Adrenal gland (tissue), 12 donors: ENCODE measurements around the gene PDZRN3. TPM values are rescaled to one million over a fixed set of nuclear protein-coding genes. Genes with fewer than 3 reads are reported as not detected.

Experiments used
- DNase-seq, 7 donors: peaks; one replicate each; pipeline ENCODE4 v3.0.0-alpha.2; 2019 to 2020
- H3K27ac ChIP-seq, 5 donors: fragments of 200-600 bp; sonication (generic) in 4 of 5; 1 replicate in 3 of 5; 2 replicates in 2 of 5; pipeline versions ENCODE4 v1.5.1 to v1.8.0; 2016 to 2020; ENCODE audit warnings: mild to moderate bottlenecking in 1 of 5
- H3K27me3 ChIP-seq: fragments of 200-600 bp; 2 replicates; pipeline ENCODE4 v1.8.0; 2021
- H3K36me3 ChIP-seq, 2 donors: fragments of 200-600 bp; replicated peaks in 1 of 2; 1 replicate in 1 of 2; 2 replicates in 1 of 2; pipeline versions ENCODE4 v1.5.1 to v1.8.0; 2018 to 2022
- H3K4me1 ChIP-seq, 2 donors: fragments of 200-600 bp; replicated peaks in 1 of 2; 1 replicate in 1 of 2; 2 replicates in 1 of 2; pipeline versions ENCODE4 v1.5.1 to v1.8.0; 2018 to 2021
- H3K4me3 ChIP-seq, 4 donors: fragments of 200-600 bp; sonication (generic) in 3 of 4; one replicate each; pipeline ENCODE4 v1.5.1; 2016 to 2018
- H3K9me3 ChIP-seq, 3 donors: fragments of 200-600 bp; sonication (generic) in 1 of 3; replicated peaks in 1 of 3; 1 replicate in 2 of 3; 2 replicates in 1 of 3; pipeline versions ENCODE4 v1.5.1 to v1.8.0; 2016 to 2021
- CTCF ChIP-seq, 6 experiments: fragments of 450-650 bp in 4 of 6; fragments of 200-600 bp in 2 of 6; sonication (generic) in 1 of 6; IDR thresholded peaks; 1 replicate in 5 of 6; 2 replicates in 1 of 6; pipeline versions ENCODE4 v1.5.1 to v1.8.0; 2016 to 2021; ENCODE audit warnings: antibody characterized with exemption in 6 of 6, mild to moderate bottlenecking in 2 of 6, moderate library complexity in 1 of 6
- POLR2A ChIP-seq, 2 donors: fragments of 450-650 bp; IDR thresholded peaks; one replicate each; pipeline ENCODE4 v1.6.1; 2017; ENCODE audit warnings: antibody characterized with exemption in 2 of 2, mild to moderate bottlenecking in 2 of 2, moderate library complexity in 1 of 2
- WGBS, 4 donors: extraction: QIAGEN DNeasy Blood & Tissue Kit in 2 of 4; methylation state at CpG; one replicate each; pipeline versions ENCODE4 v1.1.5 to v1.1.7; 2013 to 2017; 5-methylcytosine and 5-hydroxymethylcytosine counted together
- intact Hi-C, 2 donors: fragments of 100-400 bp; cut with DNase I; formaldehyde crosslinking; loops; one replicate each; pipeline versions ENCODE4 v1.14.1 to v1.15.0; 2022 to 2023
- polyA plus RNA-seq, 3 donors: library from polyadenylated mRNA; stranded (reverse); fragments of 200-250 nt in 2 of 3; fragments of 350-450 nt in 1 of 3; fragmentation: Illumina TruSeq in 1 of 3; extraction: RNeasy Lipid Tissue Mini Kit (QIAGEN cat#74804) in 1 of 3; gene quantifications; one replicate each; pipeline ENCODE4 v1.2.3, GENCODE V29; 2013 to 2014
- total RNA-seq, 9 donors: library from RNA; depleted of rRNA in 4 of 9; stranded (reverse); fragments of >200 nt in 4 of 9; fragments of 120-200 nt in 1 of 9; fragmentation: NEBNext Ultra II Directional in 1 of 9; extraction: Animal tissue kit (Norgen Biotek cat#: 25700) in 1 of 9; gene quantifications; one replicate each; pipeline versions ENCODE4 v1.1.0 to v1.2.4, GENCODE V29; 2013 to 2023
- donor health status: healthy with polysubstance abuse.
- donor health status: Bipolar disorder and iron deficiency.
- donor health status: DM: yes; HTN: yes; CAD: no.
- donor health status: DM: no; HTN: no; CAD: no.
- donor health status: DM: no; HTN: no; CAD: no.
- donor health status: DM: yes; HTN: yes; CAD: no.

The PDZRN3 gene
- total and polyA plus RNA-seq, 12 donors, result 11.5 to 126 (median 64.1) TPM

- Histone ChIP-seq H3K4me1 (peaks cover 0 to 22% of the 10 kb centered on the region in 2 donors), H3K27ac (no peak overlapping the region), H3K36me3 (no peaks in the 10 kb centered on the region), H3K27me3 (no peaks in the 10 kb centered on the region), H3K4me3 (no peak overlapping the region), H3K9me3 (no peaks in the 10 kb centered on the region)
- TF ChIP-seq POLR2A (IDR thresholded peaks at IDR 0.05) (no peak), CTCF (IDR thresholded peaks at IDR 0.05) (no peak)
- intact Hi-C loops, result no loop called here
- WGBS, 4 donors, result 91 to 96% (median 95%) methylated on average over 5 of the region's 5 CpGs
- DNase-seq, result no peak
These were observed 212.7 kb downstream of the PDZRN3 start for GRCh38 chr3:73411993-73412392.

DNA sequence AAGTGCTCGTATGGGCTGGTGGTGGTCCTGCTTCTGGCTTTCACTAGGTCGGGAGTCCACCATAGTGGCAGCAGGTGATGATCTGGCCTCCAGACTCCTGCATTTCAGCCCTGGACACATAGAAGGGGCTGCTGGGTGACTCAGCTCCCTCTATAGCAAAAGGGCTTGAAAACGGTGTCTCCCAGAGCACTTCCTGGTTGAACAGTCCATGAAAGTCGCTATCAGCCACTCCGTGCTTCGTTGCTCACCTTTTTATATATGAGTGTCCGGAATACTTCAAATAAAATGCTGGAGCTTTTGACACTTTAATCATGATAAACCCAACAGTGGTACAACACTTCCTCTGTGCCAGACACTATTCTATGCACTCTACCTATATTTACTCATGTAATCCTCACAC is 213.2 kb downstream of the PDZRN3 start:
- no peak overlapping the region for H3K27ac ChIP-seq
- peaks cover 0 to 27% of the 10 kb centered on the region in 2 donors for H3K4me1 ChIP-seq
- no peak overlapping the region for H3K4me3 ChIP-seq
- no peaks in the 10 kb centered on the region for H3K27me3 ChIP-seq
- 92 to 97% (median 93%) methylated on average over 6 to 7 of the region's 7 CpGs for WGBS, 4 donors
- no peak for TF ChIP-seq POLR2A (IDR thresholded peaks at IDR 0.05)
- no peak for TF ChIP-seq CTCF (IDR thresholded peaks at IDR 0.05)
- DNase-seq, result no peak
- intact Hi-C loops, result no loop called here
- H3K9me3 ChIP-seq, result no peaks in the 10 kb centered on the region
- no peaks in the 10 kb centered on the region for H3K36me3 ChIP-seq

DNA sequence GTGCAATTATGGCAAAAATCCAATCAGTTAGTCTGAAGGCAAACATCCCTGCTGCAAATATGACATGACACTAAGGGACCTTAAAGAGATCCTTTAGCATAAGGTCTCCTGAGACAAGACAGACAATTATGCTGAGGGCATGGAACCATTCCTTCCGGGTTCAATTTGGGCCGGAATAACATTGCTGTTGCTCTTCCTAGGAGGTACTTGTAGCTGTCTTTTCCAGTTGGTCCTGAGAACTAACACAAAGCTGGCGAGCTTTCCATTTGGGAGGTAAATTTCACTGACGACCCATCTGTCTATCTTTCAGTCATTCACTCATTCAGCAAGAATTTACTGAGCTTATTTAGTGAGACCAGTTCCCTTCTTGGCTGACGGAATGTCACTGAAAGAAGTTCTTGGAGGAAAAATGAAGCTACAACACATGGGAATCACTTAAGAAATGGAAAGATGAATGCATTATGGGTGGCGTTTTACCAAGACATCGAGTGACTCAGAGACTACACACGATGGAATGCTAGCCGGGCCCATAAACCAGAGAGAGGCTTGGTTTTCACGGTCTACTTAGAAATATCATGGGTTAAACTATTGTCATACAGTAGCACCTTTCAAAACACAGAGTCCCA is 215.5 kb downstream of the PDZRN3 start:
- WGBS, 4 donors, result 78 to 81% (median 79%) methylated on average over 10 of the region's 10 CpGs
- Histone ChIP-seq H3K4me3 (no peak overlapping the region), H3K4me1 (peaks cover 10 to 44% of the 10 kb centered on the region in 2 donors), H3K27ac (no peak overlapping the region), H3K36me3 (no peaks in the 10 kb centered on the region), H3K27me3 (no peaks in the 10 kb centered on the region), H3K9me3 (no peaks in the 10 kb centered on the region)
- intact Hi-C loops, result no loop called here
- DNase-seq, result no peak
- TF ChIP-seq CTCF (IDR thresholded peaks at IDR 0.05) (no peak), POLR2A (IDR thresholded peaks at IDR 0.05) (no peak)

GRCh38 chr3:73408634-73409033 is 216.1 kb downstream of the PDZRN3 start:
- Histone ChIP-seq H3K27ac (no peak overlapping the region), H3K4me1 (peaks cover 10 to 44% of the 10 kb centered on the region in 2 donors)

More at GRCh38 chr3:73408634-73409033, 216.1 kb downstream of the PDZRN3 start:
- H3K27me3 ChIP-seq, result no peaks in the 10 kb centered on the region
- WGBS, 4 donors, result 89 to 92% (median 90%) methylated on average over 10 of the region's 10 CpGs
- no peaks in the 10 kb centered on the region for H3K36me3 ChIP-seq
- no peak overlapping the region for H3K4me3 ChIP-seq
- no peaks in the 10 kb centered on the region for H3K9me3 ChIP-seq
- DNase-seq, result no peak
- intact Hi-C loops, result no loop called here
- no peak for TF ChIP-seq CTCF (IDR thresholded peaks at IDR 0.05)
- TF ChIP-seq POLR2A (IDR thresholded peaks at IDR 0.05), result no peak
